ENCODE results near the gene GDF7. TPM values are rescaled to one million over a fixed set of nuclear protein-coding genes. Genes with fewer than 3 reads are reported as not detected.

Gene GDF7
- total RNA-seq, 3 donors from 2014 or later, result 0.14 to 0.73 (median 0.14) TPM

- no peak for TF ChIP-seq CTCF (IDR thresholded peaks at IDR 0.05)
- Histone ChIP-seq H3K36me3 (ENCODE audit: low read depth) (no peaks in the 10 kb centered on the region), H3K4me3 (no peak overlapping the region), H3K9me3 (no peaks in the 10 kb centered on the region), H3K4me1 (ENCODE audit: low read depth) (peaks cover 8% of the 10 kb centered on the region)
- ATAC-seq (no peak), DNase-seq (no peak)
- intact Hi-C loops (cut with DNase I, micrococcal nuclease), result no loop called here
Measured at GRCh38 chr2:20693317-20693716, 26.4 kb downstream of the GDF7 start.

GRCh38 chr2:20696366-20696765, 29.4 kb downstream of the GDF7 start:
- ATAC-seq (no peak), DNase-seq (no peak)
- Histone ChIP-seq H3K4me1 (ENCODE audit: low read depth) (no peaks in the 10 kb centered on the region), H3K4me3 (no peak overlapping the region), H3K36me3 (ENCODE audit: low read depth) (no peaks in the 10 kb centered on the region), H3K9me3 (no peaks in the 10 kb centered on the region)
- TF ChIP-seq CTCF (IDR thresholded peaks at IDR 0.05), result no peak
- intact Hi-C loops (cut with DNase I, micrococcal nuclease), result no loop called here

GRCh38 chr2:20697322-20697934, 30.5 kb downstream of the GDF7 start:
- no peak for DNase-seq
- TF ChIP-seq CTCF (IDR thresholded peaks at IDR 0.05), result no peak
- no peaks in the 10 kb centered on the region for H3K4me1 ChIP-seq (ENCODE audit: low read depth)
- no peak for ATAC-seq
- no peaks in the 10 kb centered on the region for H3K9me3 ChIP-seq
- intact Hi-C loops (cut with DNase I, micrococcal nuclease), result no loop called here
- no peaks in the 10 kb centered on the region for H3K36me3 ChIP-seq (ENCODE audit: low read depth)
- H3K4me3 ChIP-seq, result no peak overlapping the region

- Histone ChIP-seq H3K9me3 (no peaks in the 10 kb centered on the region), H3K4me1 (ENCODE audit: low read depth) (no peaks in the 10 kb centered on the region), H3K4me3 (no peak overlapping the region), H3K36me3 (ENCODE audit: low read depth) (no peaks in the 10 kb centered on the region)
- DNase-seq (no peak), ATAC-seq (no peak)
- no peak for TF ChIP-seq CTCF (IDR thresholded peaks at IDR 0.05)
- intact Hi-C loops (cut with DNase I, micrococcal nuclease), result no loop called here
Measured at GRCh38 chr2:20698916-20699613, 32.1 kb downstream of the GDF7 start.

- TF ChIP-seq CTCF (IDR thresholded peaks at IDR 0.05), result no peak
- no peaks in the 10 kb centered on the region for H3K36me3 ChIP-seq (ENCODE audit: low read depth)
- intact Hi-C loops (cut with DNase I, micrococcal nuclease), result no loop called here
- H3K4me1 ChIP-seq (ENCODE audit: low read depth), result no peaks in the 10 kb centered on the region
- no peak for DNase-seq
- no peaks in the 10 kb centered on the region for H3K9me3 ChIP-seq
- no peak overlapping the region for H3K4me3 ChIP-seq
- ATAC-seq, result no peak
Measured at GRCh38 chr2:20702563-20702962, 35.6 kb downstream of the GDF7 start.
